GM13976 (cell line): ENCODE data around the gene QKI.

Experiments
- DNase-seq: peaks from one replicate; pipeline ENCODE4 v3.0.0; 2012; ENCODE audit warnings: low spot score
- in situ Hi-C: fragments of 300-500 bp; cut with MboI; formaldehyde crosslinking; loops from one replicate; pipeline ENCODE4 v1.12.0; 2022; ENCODE audit warnings: low sequenced_read_pairs, mixed read lengths, inconsistent platforms; ENCODE audit not compliant: unreplicated experiment
- TF ChIP-seq, protein P1 (sequence below): IDR thresholded peaks from 2 replicates; pipeline ENCODE4 v1.5.1; 2012; ENCODE audit warnings: borderline replicate concordance, mild to moderate bottlenecking; ENCODE audit not compliant: insufficient read depth; ENCODE audit errors: extremely low read depth, missing control alignments, control extremely low read depth

QKI gene

DNA sequence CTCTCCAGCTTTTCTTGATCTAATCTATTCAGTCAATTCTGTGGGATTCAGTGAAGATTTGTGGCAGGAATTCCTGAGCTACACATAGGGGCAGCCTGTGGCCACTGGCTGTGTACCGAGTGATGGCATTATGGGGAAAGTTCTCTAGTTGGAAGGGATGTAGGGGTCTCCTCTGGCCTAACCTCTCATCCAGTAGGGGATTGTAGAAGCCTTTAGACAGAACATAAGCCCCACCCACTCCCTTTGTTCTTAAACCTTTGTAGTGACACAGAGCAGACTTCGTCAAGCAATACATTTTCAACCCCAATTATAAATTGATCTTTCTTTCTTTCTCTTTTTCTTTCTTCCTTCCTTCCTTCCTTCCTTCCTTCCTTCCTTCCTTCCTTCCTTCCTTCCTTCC lies 188.9 kb downstream of the QKI start:
- no peak for DNase-seq
- in situ Hi-C loops, result no loop called here
- TF ChIP-seq, protein P1, sequence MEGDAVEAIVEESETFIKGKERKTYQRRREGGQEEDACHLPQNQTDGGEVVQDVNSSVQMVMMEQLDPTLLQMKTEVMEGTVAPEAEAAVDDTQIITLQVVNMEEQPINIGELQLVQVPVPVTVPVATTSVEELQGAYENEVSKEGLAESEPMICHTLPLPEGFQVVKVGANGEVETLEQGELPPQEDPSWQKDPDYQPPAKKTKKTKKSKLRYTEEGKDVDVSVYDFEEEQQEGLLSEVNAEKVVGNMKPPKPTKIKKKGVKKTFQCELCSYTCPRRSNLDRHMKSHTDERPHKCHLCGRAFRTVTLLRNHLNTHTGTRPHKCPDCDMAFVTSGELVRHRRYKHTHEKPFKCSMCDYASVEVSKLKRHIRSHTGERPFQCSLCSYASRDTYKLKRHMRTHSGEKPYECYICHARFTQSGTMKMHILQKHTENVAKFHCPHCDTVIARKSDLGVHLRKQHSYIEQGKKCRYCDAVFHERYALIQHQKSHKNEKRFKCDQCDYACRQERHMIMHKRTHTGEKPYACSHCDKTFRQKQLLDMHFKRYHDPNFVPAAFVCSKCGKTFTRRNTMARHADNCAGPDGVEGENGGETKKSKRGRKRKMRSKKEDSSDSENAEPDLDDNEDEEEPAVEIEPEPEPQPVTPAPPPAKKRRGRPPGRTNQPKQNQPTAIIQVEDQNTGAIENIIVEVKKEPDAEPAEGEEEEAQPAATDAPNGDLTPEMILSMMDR, result no peak

DNA sequence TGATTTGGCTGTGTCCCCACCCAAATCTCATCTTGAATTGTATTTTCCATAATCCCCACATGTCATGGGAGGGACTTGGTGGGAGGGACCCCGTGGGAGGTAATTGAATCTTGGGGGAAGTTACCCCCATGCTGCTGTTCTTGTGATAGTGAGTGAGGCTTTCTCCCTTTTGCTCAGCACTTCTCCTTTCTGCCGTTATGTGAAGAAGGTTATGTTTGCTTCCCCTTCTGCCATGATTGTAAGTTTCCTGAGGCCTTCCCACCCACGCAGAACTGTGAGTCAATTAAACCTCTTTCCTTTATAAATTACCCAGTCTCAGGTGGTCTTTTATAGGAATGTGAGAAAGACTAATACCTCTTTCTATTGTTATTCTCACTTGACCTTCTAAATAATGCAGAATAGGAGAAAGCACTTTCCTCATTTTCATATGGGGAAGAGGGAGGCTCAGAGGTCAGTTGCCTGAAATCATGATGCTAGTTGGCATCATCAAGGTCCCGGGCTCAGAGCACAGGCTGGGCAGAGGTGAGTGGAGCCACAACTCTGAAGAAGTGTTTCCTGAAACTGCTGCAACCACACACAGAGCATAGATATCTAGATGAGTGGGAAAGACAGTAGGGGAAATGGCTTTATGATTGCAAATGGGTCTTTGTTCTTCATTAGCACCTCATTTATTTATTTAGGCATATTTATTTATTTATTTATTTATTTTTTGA lies 191.0 kb downstream of the QKI start:
- in situ Hi-C loops, result no loop called here
- no peak for DNase-seq
- TF ChIP-seq, protein P1, result no peak

DNA sequence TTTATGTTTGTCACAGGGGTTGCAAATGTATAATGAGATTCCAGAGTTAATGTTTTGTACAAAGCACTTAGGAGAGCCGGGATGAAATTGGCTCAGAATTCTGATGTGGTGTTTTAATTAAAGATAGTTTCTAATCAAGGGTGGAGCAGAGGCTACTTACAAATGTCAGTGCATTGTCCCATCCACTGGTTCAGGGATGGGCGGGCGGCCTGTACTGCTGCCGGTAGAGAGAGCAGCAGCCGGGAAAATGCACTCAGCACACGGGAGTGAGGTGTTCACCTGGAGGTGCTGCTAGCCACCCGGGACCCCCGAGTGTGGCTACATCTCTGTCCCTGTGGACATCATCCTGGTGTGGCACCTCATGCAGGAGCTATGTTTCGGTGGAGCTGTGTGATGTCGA lies 193.3 kb downstream of the QKI start:
- no peak for DNase-seq
- in situ Hi-C loops, result no loop called here
- TF ChIP-seq, protein P1, result no peak

GRCh38 chr6:163608204-163608644 lies 193.7 kb downstream of the QKI start:
- in situ Hi-C loops, result no loop called here
- TF ChIP-seq, protein P1, result no peak
- no peak for DNase-seq

DNA sequence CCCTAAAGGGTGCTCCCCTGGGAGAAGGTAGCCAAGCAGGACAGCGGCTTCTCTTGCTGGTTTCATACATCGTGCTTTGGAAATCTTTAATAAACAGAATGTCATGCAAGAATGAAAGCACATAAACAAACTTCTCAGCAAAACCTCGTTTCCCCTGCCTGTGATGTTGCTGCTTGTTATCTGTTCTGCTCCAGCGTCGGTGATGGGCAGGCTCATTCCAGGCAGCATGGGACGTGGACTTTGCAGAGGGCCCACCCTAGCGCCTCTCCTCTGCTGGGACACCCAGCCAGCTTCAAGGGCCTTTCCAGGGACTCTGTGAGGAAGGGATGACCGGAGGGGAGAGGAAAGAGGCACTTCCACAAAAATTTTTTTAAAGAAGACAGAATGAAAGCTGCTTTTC lies 197.7 kb downstream of the QKI start:
- TF ChIP-seq, protein P1, result no peak
- DNase-seq, result no peak

GRCh38 chr6:163613025-163613424 lies 198.5 kb downstream of the QKI start:
- no peak for DNase-seq
- TF ChIP-seq, protein P1, result no peak
- in situ Hi-C loops, result no loop called here

More for the DNA sequence above, 197.7 kb downstream of the QKI start:
- in situ Hi-C loops, result no loop called here
